HG03575 (cell line): ENCODE results near the gene FMN2.
"Not testable (repeated sequence)": the region's sequence is repeated elsewhere in the genome, so short reads cannot be mapped to it uniquely, and the experiment has no call there.

Source experiments
- ATAC-seq: cut with Tn5 transposase; IDR thresholded peaks from one replicate; pipeline ENCODE4 v1.9.1; 2021; ENCODE audit not compliant: unreplicated experiment, insufficient number of reproducible peaks, low FRiP score; ENCODE audit errors: extremely low read depth

Gene FMN2

DNA sequence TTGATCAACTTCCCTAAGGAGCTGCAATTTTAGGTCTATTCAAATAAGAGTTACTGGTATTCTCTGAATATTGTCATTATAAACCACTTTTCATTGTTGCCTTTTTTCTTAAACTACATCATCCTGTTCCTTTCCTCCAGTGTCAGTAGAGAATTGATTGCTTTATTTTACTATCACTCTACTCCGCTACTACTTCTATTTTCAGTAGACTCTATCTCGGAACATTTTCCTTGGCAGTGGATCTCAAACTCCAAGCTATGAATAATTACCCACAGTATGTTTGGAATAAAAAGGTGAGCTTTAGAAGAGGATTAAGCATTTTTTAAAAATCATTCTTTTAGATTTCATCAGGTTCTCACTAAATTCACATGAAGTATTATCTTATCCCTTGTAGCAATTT is 295.4 kb downstream of the FMN2 start:
- ATAC-seq, result no peak

DNA sequence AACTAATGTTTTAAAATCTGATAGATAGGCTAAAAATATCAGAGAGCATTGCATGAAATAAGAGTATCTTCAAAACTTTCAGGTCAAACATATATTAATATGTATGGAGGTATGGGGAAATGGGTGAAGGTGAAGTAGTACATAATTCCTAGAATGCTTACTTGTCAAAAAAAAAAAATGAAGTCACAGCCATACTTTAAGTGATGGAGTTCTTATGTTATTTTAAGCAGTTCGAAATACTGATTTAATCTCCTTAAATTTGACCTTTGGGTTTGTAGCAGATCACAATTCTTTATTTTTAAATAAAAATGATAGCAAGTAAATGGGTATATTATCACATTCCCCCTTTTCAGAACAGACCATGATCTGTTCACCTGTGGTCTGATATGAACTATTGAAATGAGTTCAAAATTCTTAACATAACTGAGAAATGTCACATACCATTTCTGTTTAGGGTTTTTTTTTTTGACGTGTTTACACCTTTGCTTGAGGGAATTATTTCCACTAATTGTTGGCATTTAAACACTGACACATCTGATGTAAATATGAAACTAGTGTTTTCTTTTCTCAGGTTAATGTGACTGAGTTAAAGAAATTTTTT is 300.1 kb downstream of the FMN2 start:
- no peak for ATAC-seq

- no peak for ATAC-seq
Measured at GRCh38 chr1:240394353-240394752, 302.7 kb downstream of the FMN2 start.

GRCh38 chr1:240395336-240395735 is 303.7 kb downstream of the FMN2 start:
- no peak for ATAC-seq

GRCh38 chr1:240399381-240399780 is 307.7 kb downstream of the FMN2 start:
- no peak for ATAC-seq

- no peak for ATAC-seq
Measured at GRCh38 chr1:240401731-240402130, 310.0 kb downstream of the FMN2 start.

DNA sequence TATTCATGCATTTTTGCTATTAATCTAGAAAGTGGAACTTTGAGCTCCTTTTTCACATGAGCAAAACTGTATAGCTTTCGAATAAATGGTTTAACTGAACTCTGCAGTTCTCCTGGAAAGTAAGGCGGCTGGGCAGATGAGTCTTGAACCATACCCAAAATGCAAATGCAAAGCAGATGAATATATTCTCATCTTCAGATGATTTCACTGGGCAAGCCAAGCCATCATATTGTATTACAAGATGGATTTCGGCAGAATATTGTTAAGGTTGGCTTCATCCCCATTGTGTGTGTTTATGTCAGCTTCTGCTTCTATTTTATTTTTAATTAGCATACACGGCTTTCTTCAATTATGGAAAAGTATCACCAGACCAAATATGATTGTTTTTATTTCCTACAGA is 310.6 kb downstream of the FMN2 start:
- no peak for ATAC-seq

GRCh38 chr1:240404286-240404685 is 312.6 kb downstream of the FMN2 start:
- ATAC-seq, result no peak

GRCh38 chr1:240405751-240406150 is 314.1 kb downstream of the FMN2 start:
- ATAC-seq, result no peak

DNA sequence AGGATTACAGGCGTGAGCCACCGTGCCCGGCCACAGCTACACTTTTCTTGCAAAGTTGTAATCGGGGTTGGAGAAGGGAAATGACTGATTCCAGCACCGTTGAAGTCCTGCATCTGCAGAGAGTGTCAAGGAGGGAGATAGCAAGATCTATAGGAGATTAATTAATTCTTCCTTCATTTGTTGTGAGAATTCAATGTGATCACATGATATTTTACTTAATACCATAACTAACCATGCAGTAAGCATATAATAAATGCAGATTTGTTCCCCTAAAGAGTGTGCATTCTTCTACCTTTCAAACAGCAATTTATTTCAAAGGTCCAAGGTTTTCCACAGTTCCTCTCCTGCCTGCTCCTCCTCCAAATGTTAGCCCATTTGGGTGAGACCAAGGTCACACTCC is 315.7 kb downstream of the FMN2 start:
- no peak for ATAC-seq

- no peak for ATAC-seq
Measured at GRCh38 chr1:240409615-240410014, 317.9 kb downstream of the FMN2 start.

DNA sequence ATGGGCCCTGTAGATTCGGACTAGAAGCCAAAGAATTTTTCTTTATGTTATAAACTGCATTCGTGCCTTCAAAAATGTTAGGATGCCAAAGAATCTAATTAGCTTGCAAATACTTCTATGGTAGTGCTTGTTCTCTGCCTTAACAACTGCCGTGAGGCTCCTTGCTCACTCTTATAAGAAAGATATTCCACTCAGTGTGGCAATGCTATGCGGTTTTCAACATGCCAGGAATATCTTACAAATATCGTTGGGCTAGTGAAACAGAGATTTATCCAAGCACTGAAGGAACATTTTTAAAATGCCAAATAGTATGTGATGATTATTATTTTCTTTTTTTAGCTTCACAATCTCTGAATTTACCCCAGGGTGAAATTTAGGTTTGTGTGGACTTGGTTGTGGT is 322.0 kb downstream of the FMN2 start:
- ATAC-seq, result no peak

DNA sequence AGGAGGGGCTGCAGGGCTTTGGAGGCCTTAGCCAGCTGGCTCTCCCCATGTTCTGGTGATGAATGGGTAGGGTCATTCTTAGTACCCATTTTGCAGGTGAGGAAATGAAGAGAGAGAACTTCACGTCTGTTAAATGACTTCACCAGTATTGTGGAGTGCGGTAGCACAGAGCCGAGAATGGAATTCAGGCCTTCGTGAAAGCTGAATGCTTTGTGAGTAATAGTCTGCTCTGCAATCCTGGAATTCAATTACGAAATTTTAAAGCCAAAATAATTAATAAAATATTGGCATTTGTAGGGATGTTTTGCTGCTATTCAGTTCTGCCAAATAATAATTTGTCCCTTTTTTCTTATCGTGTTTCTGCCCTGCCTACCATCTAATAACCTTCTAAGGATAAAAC is 322.6 kb downstream of the FMN2 start:
- ATAC-seq, result no peak

GRCh38 chr1:240415011-240415410 is 323.3 kb downstream of the FMN2 start:
- not testable (repeated sequence) for ATAC-seq

DNA sequence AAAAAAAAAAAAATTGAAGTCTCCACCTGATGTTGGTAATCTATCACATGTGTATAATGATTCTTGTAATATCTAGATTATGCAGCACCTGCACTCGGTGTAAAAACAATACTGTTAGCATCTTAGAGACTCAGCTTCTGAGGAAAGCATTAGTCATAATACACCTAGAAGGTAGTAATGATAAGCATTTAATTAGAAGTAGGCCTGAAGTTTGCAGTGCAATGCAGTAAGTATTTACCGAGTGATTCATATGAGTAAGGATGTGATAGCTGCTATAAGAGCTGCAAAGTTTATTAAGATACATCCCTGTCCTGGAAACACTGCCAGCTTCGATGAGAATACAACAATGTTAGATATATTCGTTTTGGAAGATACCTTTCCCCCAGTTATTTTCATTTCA is 323.8 kb downstream of the FMN2 start:
- no peak for ATAC-seq

DNA sequence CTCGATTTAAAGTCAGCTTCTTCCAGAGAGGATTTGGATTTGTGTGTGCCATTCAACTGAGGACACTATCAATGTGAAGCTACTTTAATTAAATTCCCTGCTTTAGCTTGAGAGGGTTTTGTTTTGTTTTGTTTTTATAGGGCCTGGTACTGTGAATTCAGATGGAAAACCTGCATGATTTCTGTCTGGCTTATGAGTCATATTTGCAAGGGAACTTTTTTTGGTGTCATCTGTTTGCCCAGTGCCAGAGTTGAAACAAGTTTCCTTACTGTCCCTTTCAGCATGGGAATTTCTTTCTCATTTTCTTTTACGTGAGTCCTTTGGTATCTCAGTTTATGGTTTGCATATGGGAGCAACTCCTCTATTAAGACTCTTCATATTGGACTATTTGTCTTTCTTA is 325.6 kb downstream of the FMN2 start:
- ATAC-seq, result no peak

DNA sequence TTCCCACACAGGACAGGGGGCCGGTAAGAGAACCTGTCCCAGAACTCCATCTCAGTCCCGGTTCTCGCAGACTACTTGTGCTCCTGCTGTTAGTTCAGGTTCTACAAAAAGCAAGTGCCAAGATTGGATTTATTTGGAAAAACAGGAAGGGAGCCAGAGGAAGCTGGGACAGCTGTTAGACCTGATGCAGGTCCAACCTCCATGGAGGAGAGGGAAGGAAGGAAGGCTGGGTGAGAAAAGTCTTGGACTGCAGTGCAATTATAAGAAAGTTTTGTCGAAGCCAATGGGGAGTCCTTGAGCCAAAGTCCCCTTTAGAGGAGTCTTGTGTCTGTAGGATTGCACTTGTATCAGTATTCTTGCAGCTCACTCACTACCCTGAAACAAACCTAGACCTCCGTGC is 329.1 kb downstream of the FMN2 start:
- ATAC-seq, result no peak

DNA sequence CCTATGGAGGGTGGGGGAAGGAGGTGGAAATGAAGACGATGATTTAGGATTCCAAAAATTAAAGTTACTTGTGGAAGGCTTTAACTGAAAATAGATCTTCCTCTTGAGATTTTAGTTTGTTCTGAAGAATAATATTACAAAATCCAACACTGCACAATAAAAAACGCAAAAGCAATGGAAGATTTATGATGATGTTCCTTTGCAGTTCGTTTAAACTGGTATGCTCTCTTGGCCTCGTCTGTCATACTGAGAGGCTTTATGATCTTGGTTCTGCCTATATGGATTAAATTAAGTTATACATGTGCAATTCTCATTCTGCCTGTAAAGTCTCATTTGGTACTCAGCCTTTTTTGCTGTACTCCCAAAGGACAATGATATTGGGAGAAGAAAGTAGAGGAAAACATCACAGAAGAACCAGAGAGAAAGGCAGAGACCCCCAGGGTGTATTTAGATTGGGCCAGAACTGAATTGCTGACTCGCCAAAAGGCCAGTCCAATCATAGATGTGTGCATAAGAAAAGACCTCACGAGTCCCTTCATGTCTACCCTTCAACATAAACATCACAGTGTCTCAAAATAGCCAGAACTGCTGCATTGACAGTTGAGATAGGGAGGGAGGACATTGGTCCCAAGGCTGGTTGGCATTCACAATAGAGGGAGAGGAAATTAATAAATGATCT is 331.7 kb downstream of the FMN2 start:
- ATAC-seq, result no peak

DNA sequence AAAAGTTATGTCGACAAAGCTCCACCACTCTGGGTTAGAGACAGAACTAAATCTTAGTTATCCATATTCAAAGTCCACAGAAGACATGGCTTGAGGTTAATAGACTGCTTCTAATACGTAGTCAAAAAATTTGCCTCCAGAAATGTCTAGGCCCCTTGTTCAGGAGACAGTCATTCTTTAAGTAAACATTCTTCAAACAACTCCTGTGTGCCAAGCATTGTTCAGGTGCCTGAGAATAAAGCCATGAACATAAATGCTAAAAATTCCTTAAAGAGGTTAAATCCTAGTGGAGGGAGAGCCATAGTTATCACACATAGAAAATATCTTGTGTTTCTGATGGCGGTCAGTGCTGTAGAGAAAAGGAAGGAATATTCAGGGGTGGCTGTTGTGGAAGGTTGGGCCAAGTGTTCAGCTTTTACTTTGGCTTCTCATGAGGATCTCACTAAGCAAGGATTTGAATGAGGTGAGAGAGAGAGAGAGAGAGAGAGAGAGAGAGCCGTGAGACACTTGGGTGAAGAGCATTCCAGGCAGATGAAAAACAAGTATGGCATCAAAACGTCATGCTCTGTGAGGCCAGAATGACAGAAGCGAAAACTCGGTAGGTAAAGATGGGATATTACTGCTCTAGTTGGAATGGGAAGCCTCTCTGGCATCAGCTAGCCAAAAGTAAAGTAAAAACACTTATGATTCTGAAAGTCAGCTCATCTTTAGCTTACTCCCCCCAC is 333.2 kb downstream of the FMN2 start:
- no peak for ATAC-seq

- ATAC-seq, result no peak
Measured at GRCh38 chr1:240426051-240426450, 334.4 kb downstream of the FMN2 start.
